Measurements from ENCODE around the gene POMT1. TPM values are rescaled to one million over a fixed set of nuclear protein-coding genes. Genes with fewer than 3 reads are reported as not detected.
"Not testable (repeated sequence)": the region's sequence is repeated elsewhere in the genome, so short reads cannot be mapped to it uniquely, and the experiment has no call there.

Gene POMT1
- total RNA-seq, 1 donor from 2014 or later: 54.8 TPM

DNA sequence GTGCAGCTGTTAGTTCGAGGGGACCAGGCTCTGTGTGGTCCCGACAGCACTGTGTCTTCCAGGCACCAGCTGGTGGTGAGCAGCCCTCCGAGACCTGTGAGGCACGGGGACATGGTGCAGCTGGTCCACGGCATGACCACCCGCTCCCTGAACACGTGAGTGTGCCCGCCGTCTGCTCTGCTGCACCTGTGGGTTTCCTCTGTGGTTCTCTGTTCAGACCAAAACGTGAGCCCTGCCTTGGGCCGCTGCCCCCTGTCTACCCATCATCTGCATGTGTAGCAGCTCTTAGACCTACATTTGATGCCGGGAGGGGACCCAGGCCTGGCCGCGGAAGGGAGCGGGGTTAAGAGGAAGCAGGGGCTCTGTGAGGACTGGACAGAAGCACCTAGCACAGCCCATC is 10.5 kb downstream of the POMT1 start:
- no peaks in the 10 kb centered on the region for H3K27me3 Mint-ChIP-seq (ENCODE audit: low read depth)
- no peak for DNase-seq (ENCODE audit: low spot score in 2 of 2, unreplicated experiment in 2 of 2)

DNA sequence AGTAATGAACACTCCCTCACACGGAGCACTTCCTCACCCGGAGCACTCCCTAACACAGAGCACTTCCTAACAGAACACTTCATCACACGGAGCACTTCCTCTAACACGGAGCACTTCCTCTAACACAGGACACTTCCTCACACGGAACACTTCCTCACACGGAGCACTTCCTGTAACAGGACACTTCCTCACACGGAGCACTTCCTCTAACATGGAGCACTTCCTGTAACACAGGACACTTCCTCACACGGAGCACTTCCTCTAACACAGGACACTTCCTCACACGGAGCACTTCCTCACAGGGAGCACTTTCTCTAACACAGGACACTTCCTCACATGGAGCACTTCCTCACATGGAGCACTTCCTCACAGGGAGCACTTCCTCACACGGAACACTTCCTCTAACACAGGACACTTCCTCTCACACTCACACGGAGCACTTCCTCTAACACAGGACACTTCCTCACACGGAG is 12.9 kb downstream of the POMT1 start:
- not testable (repeated sequence) for H3K27ac Mint-ChIP-seq; H3K4me3 Mint-ChIP-seq; DNase-seq (ENCODE audit: low spot score in 2 of 2, unreplicated experiment in 2 of 2); H3K9me3 Mint-ChIP-seq; H3K27me3 Mint-ChIP-seq (ENCODE audit: low read depth); H3K4me1 Mint-ChIP-seq
- H3K36me3 Mint-ChIP-seq: peaks cover 46% of the 10 kb centered on the region

More for the DNA sequence above, 10.5 kb downstream of the POMT1 start:
- no peak for TF ChIP-seq CTCF (IDR thresholded peaks at IDR 0.05; ENCODE audit: unreplicated experiment)
- Mint-ChIP-seq H3K27ac (no peak overlapping the region), H3K4me3 (no peak overlapping the region), H3K4me1 (no peaks in the 10 kb centered on the region), H3K36me3 (peaks cover 39% of the 10 kb centered on the region), H3K9me3 (no peaks in the 10 kb centered on the region)

GRCh38 chr9:131516100-131516499 is 13.4 kb downstream of the POMT1 start:
- no peak for TF ChIP-seq CTCF (IDR thresholded peaks at IDR 0.05; ENCODE audit: unreplicated experiment)
- H3K4me3 Mint-ChIP-seq: no peak overlapping the region
- H3K4me1 Mint-ChIP-seq: no peaks in the 10 kb centered on the region
- no peak for DNase-seq (ENCODE audit: low spot score in 2 of 2, unreplicated experiment in 2 of 2)
- H3K9me3 Mint-ChIP-seq: no peaks in the 10 kb centered on the region
- no peak overlapping the region for H3K27ac Mint-ChIP-seq
- H3K36me3 Mint-ChIP-seq: peaks cover 44% of the 10 kb centered on the region
- H3K27me3 Mint-ChIP-seq (ENCODE audit: low read depth): no peaks in the 10 kb centered on the region

- H3K4me3 Mint-ChIP-seq: no peak overlapping the region
- TF ChIP-seq CTCF (IDR thresholded peaks at IDR 0.05; ENCODE audit: unreplicated experiment): no peak
- H3K9me3 Mint-ChIP-seq: no peaks in the 10 kb centered on the region
- DNase-seq (ENCODE audit: low spot score in 2 of 2, unreplicated experiment in 2 of 2): no peak
- H3K4me1 Mint-ChIP-seq: no peaks in the 10 kb centered on the region
- no peak overlapping the region for H3K27ac Mint-ChIP-seq
- H3K27me3 Mint-ChIP-seq (ENCODE audit: low read depth): no peaks in the 10 kb centered on the region
- H3K36me3 Mint-ChIP-seq: peaks cover 37% of the 10 kb centered on the region
These were observed 14.2 kb downstream of the POMT1 start for GRCh38 chr9:131516930-131517329.

- H3K9me3 Mint-ChIP-seq: no peaks in the 10 kb centered on the region
- peaks cover 37% of the 10 kb centered on the region for H3K36me3 Mint-ChIP-seq
- no peak overlapping the region for H3K4me3 Mint-ChIP-seq
- H3K4me1 Mint-ChIP-seq: no peaks in the 10 kb centered on the region
- no peak for TF ChIP-seq CTCF (IDR thresholded peaks at IDR 0.05; ENCODE audit: unreplicated experiment)
- H3K27me3 Mint-ChIP-seq (ENCODE audit: low read depth): no peaks in the 10 kb centered on the region
- DNase-seq (ENCODE audit: low spot score in 2 of 2, unreplicated experiment in 2 of 2): no peak
- no peak overlapping the region for H3K27ac Mint-ChIP-seq
These were observed 15.1 kb downstream of the POMT1 start for GRCh38 chr9:131517761-131518190.

DNA sequence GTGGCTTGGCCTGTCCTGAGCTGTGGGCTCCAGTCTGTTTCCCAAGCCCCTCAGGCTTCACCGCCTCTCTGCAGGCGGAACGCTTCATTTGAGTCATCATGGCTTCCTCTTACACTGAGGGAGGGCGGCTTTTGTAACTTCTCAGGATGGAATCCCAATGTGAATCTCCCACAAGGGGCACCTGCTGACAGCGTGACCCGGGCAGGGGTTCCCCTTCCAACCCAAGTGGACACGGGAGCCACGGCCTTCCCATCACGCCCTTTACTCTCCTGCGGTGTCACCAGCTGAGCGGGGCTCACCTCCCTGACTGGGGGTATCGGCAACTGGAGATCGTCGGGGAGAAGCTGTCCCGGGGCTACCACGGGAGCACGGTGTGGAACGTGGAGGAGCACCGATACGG is 15.8 kb downstream of the POMT1 start:
- Mint-ChIP-seq H3K36me3 (peaks cover 34% of the 10 kb centered on the region), H3K27me3 (ENCODE audit: low read depth) (no peaks in the 10 kb centered on the region), H3K27ac (no peak overlapping the region), H3K4me1 (no peaks in the 10 kb centered on the region), H3K9me3 (no peaks in the 10 kb centered on the region), H3K4me3 (no peak overlapping the region)
- DNase-seq (ENCODE audit: low spot score in 2 of 2, unreplicated experiment in 2 of 2): no peak
- no peak for TF ChIP-seq CTCF (IDR thresholded peaks at IDR 0.05; ENCODE audit: unreplicated experiment)

Measured in mesothelial cell of epicardium (in vitro differentiated cells).